A549 (cell line): ENCODE results near the gene HMX3.

Experiments
- CBX8 ChIP-seq: fragments of 200-600 bp; sonication (generic); IDR thresholded peaks from 2 replicates; pipeline ENCODE4 v1.6.1; 2016
- CHD2 ChIP-seq: fragments of 150-350 bp; IDR thresholded peaks from 2 replicates; pipeline ENCODE4 v1.6.1; 2014; ENCODE audit warnings: low read length; ENCODE audit not compliant: partially characterized antibody
- CHD4 ChIP-seq: fragments of 200-600 bp; sonication (generic); IDR thresholded peaks from 2 replicates; pipeline ENCODE4 v1.6.1; 2016; ENCODE audit warnings: antibody characterized with exemption, mild to moderate bottlenecking, borderline replicate concordance
- CTCF ChIP-seq: fragments of >200 bp; sonication (Bioruptor Twin); formaldehyde crosslinking; IDR thresholded peaks from 3 replicates; pipeline ENCODE4 v1.5.1; 2016
- ELK1 ChIP-seq: fragments of 150-350 bp; IDR thresholded peaks from 2 replicates; pipeline ENCODE4 v1.6.1; 2014; ENCODE audit warnings: low read depth, mild to moderate bottlenecking, low read length
- MAFK ChIP-seq: fragments of 450-650 bp; IDR thresholded peaks from 2 replicates; pipeline ENCODE4 v1.6.1; 2014; ENCODE audit not compliant: partially characterized antibody
- MAX ChIP-seq: IDR thresholded peaks from 2 replicates; pipeline ENCODE4 v1.6.1; 2012
- POLR2A ChIP-seq: IDR thresholded peaks from 2 replicates; pipeline ENCODE4 v1.6.1; 2012; ENCODE audit warnings: mild to moderate bottlenecking, low read length
- RAD21 ChIP-seq, 2 experiments: fragments of >200 bp in 1 of 2; sonication (Bioruptor Twin) in 1 of 2; formaldehyde crosslinking in 1 of 2; IDR thresholded peaks in 1 of 2; conservative IDR thresholded peaks in 1 of 2; 2 replicates in 1 of 2; 3 replicates in 1 of 2; pipeline ENCODE4 v1.6.1; 2012 to 2018; ENCODE audit warnings: inconsistent platforms in 1 of 2
- TFCP2L1 ChIP-seq: fragments of 250-450 bp; sonication (Bioruptor Pico); IDR thresholded peaks from 2 replicates; pipeline ENCODE4 v1.5.0; 2021; ENCODE audit warnings: mild to moderate bottlenecking

GRCh38 chr10:123141791-123142700, 6.3 kb downstream of the HMX3 start:
- TF ChIP-seq CTCF: no peak
- TF ChIP-seq ELK1: no peak
- no peak for TF ChIP-seq POLR2A
- TF ChIP-seq TFCP2L1 (CRISPR knock-in tag): no peak
- no peak for TF ChIP-seq MAFK
- TF ChIP-seq CBX8: no peak
- TF ChIP-seq RAD21 (conservative IDR thresholded peaks at IDR 0.05 in 1 of 2, IDR thresholded peaks at IDR 0.05 in 1 of 2): no peak
- TF ChIP-seq MAX: no peak
- TF ChIP-seq CHD4: no peak
- no peak for TF ChIP-seq CHD2
